Activated naive CD8-positive, alpha-beta T cell treated with anti-CD3 and anti-CD28 coated beads, Interleukin-2, amount 50 U/mL, for 16 hours (primary cell): ENCODE data around the gene C1QTNF3.

Source experiments
- DNase-seq: peaks from one replicate; pipeline ENCODE4 v3.0.0-alpha.2; 2020; ENCODE audit warnings: low read depth, low spot score

C1QTNF3 gene

DNA sequence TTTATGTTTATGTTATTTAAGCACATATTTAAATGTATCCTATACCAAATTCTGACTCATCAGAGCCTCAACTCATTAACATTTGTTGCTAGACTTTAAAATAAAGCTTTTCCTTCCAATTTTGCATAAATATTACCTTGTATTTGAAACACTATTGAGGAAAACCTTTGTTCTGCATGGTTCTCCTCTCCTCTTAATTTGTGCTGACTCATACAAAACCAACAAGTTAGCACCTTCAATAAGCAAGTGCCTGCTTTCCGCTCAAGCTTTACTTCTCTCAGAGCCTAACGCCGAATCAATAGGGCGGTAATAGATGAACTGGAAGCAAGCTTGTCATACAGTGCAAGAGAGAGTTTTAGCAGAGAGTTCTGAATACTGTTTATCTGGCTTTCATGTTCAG lies 43.0 kb downstream of the C1QTNF3 start:
- no peak for DNase-seq

DNA sequence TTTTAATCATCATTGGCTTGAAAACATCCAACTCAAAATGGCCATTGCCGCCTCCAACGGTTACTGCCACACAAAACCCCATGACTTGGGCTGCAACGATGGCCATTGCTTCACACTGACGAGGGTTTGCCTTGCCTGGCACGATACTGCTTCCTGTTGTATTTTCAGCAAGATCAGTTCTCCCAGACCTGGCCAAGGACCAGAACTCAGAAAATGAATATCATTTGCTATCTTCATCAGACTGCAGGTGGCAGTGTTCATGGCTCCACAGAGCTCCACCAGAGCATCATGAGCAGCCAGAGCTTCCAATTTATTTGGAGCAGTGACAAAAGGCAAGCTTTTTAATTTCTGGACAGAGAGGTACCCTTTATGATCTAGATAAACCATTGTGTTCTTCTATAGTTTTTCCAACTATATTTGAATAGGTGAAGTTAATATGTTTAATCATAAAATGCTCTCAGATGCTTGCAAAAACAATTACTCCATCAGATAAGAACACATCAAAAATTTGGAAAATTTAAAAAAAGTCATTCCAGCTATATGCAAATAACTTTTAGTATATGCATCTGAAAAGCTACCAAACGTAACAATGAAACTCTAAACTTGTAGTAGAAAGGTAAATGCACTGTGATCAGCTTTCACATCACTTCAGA lies 45.6 kb downstream of the C1QTNF3 start:
- no peak for DNase-seq

DNA sequence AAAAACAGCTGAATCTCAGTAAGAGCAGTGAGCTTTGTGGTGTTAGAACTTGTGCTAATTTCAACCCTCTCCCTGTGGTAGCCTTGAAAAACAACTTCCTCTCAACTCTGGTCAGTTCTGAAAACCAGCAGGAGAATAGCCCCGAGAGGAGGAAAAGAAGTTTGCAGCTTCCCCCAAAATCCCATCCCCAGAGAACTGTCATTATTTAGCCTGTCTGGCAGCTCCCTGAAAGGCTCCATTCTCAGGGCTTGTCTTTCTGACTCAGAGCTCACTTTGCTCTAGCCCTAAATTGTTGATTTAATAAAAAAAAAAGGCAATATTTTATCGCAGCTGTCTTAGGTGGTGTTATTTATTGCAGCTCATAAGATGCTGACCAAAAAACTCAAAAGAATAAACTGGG lies 47.1 kb downstream of the C1QTNF3 start:
- DNase-seq: no peak

DNA sequence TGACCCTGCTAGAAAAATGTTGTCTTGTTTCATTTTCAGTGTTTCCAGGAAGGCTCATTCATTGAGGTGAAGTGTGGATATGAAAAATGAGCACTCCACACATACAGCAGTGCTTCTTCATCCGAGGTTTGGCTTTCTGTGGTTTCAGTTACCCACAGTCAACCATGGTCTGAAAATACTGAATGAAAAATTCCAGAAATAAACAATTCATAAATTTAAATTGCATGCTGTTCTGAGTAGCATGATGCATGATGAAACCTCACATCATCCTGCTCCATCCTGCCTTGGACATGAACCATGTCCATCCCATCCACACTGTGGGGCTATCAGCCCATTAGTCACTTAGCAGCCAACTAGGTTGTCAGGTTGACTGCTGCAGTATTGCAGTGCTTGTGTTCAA lies 48.2 kb downstream of the C1QTNF3 start:
- DNase-seq: no peak

DNA sequence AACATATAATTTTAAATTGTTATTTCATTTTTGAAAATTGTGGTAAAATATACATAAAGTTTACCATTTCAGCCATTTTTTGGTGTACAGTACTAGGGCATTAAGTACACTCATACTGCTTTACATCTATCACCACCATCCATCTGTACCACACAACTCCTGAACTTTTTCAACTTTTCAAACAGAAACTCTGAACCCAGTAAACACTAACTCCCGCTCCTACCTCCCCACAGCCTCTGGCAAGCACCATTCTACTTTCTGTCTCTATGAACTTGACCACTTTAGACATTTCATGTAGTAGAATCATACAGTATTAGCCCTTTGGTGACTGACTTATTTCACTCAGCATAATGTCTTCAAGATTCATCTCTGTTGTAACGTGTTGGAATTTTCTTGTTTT lies 50.1 kb downstream of the C1QTNF3 start:
- DNase-seq: no peak

- no peak for DNase-seq
These were observed 57.6 kb downstream of the C1QTNF3 start for GRCh38 chr5:33985447-33985846.

- no peak for DNase-seq
These were observed 58.3 kb downstream of the C1QTNF3 start, which contains the start of gene SLC45A2 for GRCh38 chr5:33984671-33985124. SLC45A2 (minus strand) TSS chr5:33984693; CDS start chr5:33984583, 110 bp downstream.

GRCh38 chr5:33984178-33984577 lies 58.8 kb downstream of the C1QTNF3 start:
- no peak for DNase-seq

GRCh38 chr5:33981408-33982162 lies 61.4 kb downstream of the C1QTNF3 start:
- no peak for DNase-seq

DNA sequence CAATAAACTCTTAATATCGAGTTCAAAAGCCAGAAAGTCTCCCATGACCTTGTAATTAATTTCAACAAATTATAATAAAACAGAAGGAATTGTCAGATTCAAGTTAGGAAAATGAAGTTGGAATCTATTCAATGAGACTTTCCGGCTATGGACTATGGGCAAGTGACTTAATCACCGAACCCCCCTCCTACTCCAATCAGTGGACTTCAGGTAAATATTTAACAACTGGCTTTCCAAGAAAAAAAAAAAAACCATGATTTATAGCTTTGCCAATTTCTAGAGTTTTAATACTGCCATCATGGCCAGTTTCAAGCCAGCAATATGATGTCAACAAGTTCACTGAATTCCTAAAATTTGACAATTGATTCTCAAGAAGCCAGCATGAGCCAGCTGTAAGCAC lies 63.0 kb downstream of the C1QTNF3 start:
- no peak for DNase-seq

- no peak for DNase-seq
These were observed 64.7 kb downstream of the C1QTNF3 start for GRCh38 chr5:33978306-33978705.

- DNase-seq: no peak
These were observed 66.7 kb downstream of the C1QTNF3 start for GRCh38 chr5:33976307-33976706.

GRCh38 chr5:33975852-33976251 lies 67.2 kb downstream of the C1QTNF3 start:
- no peak for DNase-seq

- no peak for DNase-seq
These were observed 69.7 kb downstream of the C1QTNF3 start for GRCh38 chr5:33973271-33973670.

- no peak for DNase-seq
These were observed 73.2 kb downstream of the C1QTNF3 start for GRCh38 chr5:33969572-33970452.

DNA sequence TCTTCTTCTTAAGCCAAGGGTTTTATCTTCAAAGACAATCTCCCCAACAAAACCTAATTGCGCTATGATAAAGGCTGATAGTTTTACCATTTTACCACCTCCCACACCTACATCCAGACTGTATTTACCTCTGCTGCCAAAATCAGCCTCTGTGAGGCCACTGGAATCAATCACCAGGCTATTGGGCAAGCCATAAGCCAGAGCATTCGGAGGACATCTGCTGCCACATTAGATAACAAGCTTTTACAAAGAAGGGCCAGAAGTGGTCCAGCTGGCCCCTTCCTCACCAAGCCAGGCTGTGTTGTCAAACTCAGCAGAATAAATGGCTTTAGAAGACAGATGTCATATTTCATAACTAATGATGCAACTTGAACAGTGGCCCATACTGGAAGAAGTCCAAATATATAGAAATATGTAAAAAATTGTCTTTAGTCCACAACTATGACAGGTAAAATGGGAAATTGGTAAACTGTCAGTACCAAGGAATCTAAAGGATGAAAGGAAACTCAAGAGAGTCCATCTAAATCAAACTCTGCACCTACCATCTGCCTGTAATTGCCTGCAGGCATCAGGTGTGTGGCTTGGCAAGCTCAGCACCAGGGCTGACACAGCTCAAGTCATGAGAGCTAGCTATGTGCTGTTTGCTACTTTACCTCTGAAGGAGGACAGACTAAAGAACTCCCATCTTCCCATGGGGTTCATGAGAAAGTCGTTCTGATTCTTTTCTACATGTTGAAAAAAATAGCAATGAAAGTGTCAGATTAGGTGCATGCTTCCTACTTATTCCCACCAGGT lies 74.6 kb downstream of the C1QTNF3 start:
- no peak for DNase-seq
